Kidney (tissue), 22 donors: ENCODE results near the gene ABHD17A. TPM values are rescaled to one million over a fixed set of nuclear protein-coding genes. Genes with fewer than 3 reads are reported as not detected.
A peak's percentile ranks its signal among the peaks of the same experiment; 100 is the strongest.
"Not testable (repeated sequence)": the region's sequence is repeated elsewhere in the genome, so short reads cannot be mapped to it uniquely, and the experiment has no call there.

Source experiments
- DNase-seq, 5 donors: peaks; one replicate each; pipeline ENCODE4 v3.0.0-alpha.2; 2013 to 2020
- FAIRE-seq: peaks from 2 replicates; lab custom pipeline; 2012; peaks lifted over from hg19 to GRCh38; lab: Jason Lieb, UNC
- H3K27ac ChIP-seq, 2 donors: one replicate each; pipeline ENCODE4 v1.7.0; 2013; ENCODE audit warnings: low read depth in 2 of 2, low read length in 2 of 2, inconsistent platforms in 1 of 2
- H3K27me3 ChIP-seq: one replicate; pipeline ENCODE4 v1.7.1; 2013; ENCODE audit warnings: low read length, inconsistent platforms; ENCODE audit not compliant: control insufficient read depth, insufficient read depth
- H3K36me3 ChIP-seq, 3 donors: one replicate each; pipeline versions ENCODE4 v1.7.0 to v1.7.1; 2013; ENCODE audit warnings: low read length in 3 of 3, control low read depth in 1 of 3, inconsistent platforms in 1 of 3; ENCODE audit not compliant: insufficient read depth in 3 of 3, control insufficient read depth in 2 of 3
- H3K4me1 ChIP-seq, 3 donors: one replicate each; pipeline versions ENCODE4 v1.7.0 to v1.7.1; 2013; ENCODE audit warnings: low read length in 3 of 3, inconsistent platforms in 1 of 3, low read depth in 1 of 3; ENCODE audit not compliant: control insufficient read depth in 2 of 3, insufficient read depth in 2 of 3
- H3K4me3 ChIP-seq, 3 donors: one replicate each; pipeline versions ENCODE4 v1.7.0 to v1.8.1; 2013; ENCODE audit warnings: low read length in 3 of 3, control low read depth in 1 of 3, inconsistent platforms in 1 of 3
- H3K9ac ChIP-seq, 3 donors: one replicate each; pipeline versions ENCODE4 v1.7.0 to v1.7.1; 2013; ENCODE audit warnings: low read length in 3 of 3, control low read depth in 1 of 3, inconsistent platforms in 1 of 3
- H3K9me3 ChIP-seq, 3 donors: one replicate each; pipeline versions ENCODE4 v1.7.0 to v1.7.1; 2013; ENCODE audit warnings: low read length in 3 of 3, control low read depth in 1 of 3, inconsistent platforms in 1 of 3; ENCODE audit not compliant: control insufficient read depth in 2 of 3, insufficient read depth in 1 of 3
- intact Hi-C: fragments of 100-400 bp; cut with DNase I; formaldehyde crosslinking; loops from one replicate; pipeline ENCODE4 v1.11.1; 2022
- long read RNA-seq, 10 donors: library from polyadenylated mRNA in 1 of 10; unstranded in 1 of 10; transcript quantifications; one replicate each; pipeline ENCODE4 v2.0.0 and lab custom pipeline, GENCODE V29; 2021 to 2026
- polyA plus RNA-seq: library from polyadenylated mRNA; stranded (reverse); fragments of 350-450 nt; fragmentation: Illumina TruSeq; extraction: RNeasy Lipid Tissue Mini Kit (QIAGEN cat#74804); gene quantifications from one replicate; pipeline ENCODE4 v1.2.3, GENCODE V29; 2014; ENCODE audit warnings: low read depth, low replicate concordance; ENCODE audit not compliant: insufficient read depth
- total RNA-seq: library from RNA; stranded (reverse); fragmentation: NEBNext Ultra II Directional; extraction: Animal tissue kit (Norgen Biotek cat#: 25700); gene quantifications from one replicate; pipeline ENCODE4 v1.2.1, GENCODE V29; 2021
- TF ChIP-seq, protein P1 (sequence below): IDR thresholded peaks from 3 replicates; pipeline ENCODE4 v1.5.1; 2012; ENCODE audit warnings: mild to moderate bottlenecking, moderate library complexity, borderline replicate concordance; ENCODE audit not compliant: insufficient read depth; ENCODE audit errors: extremely low read depth
- donor health status: control.
- donor health status: control.
- donor health status: control.
- donor health status: control.
- donor health status: control.
- donor health status: DM: yes; HTN: yes; CAD: no.
- donor health status: Normal renal cell carcinoma (clear cell type).

ABHD17A gene
- total RNA-seq (63.8 TPM), polyA plus RNA-seq (65.1 TPM)
- long read RNA-seq, donor 1, transcript ABHD17A-202 (5 exons, 1,757 nt): major isoform, 26 of 35 reads
- long read RNA-seq, donor 1, partial matches to known transcripts: 9 of 35 reads
- long read RNA-seq, donor 1, other reads (novel, unspliced or antisense): 0 of 35 reads
- long read RNA-seq, donor 2, transcript ABHD17A-202 (5 exons, 1,757 nt): major isoform, 30 of 37 reads
- long read RNA-seq, donor 2, partial matches to known transcripts: 7 of 37 reads
- long read RNA-seq, donor 2, other reads (novel, unspliced or antisense): 0 of 37 reads
- long read RNA-seq, donor 3, transcript ABHD17A-202 (5 exons, 1,757 nt): major isoform, 33 of 44 reads
- long read RNA-seq, donor 3, partial matches to known transcripts: 11 of 44 reads
- long read RNA-seq, donor 3, other reads (novel, unspliced or antisense): 0 of 44 reads
- long read RNA-seq, donor 4, transcript ABHD17A-202 (5 exons, 1,757 nt): major isoform, 36 of 42 reads
- long read RNA-seq, donor 4, partial matches to known transcripts: 6 of 42 reads
- long read RNA-seq, donor 4, other reads (novel, unspliced or antisense): 0 of 42 reads
- long read RNA-seq, donor 5, partial matches to known transcripts: 0 of 1 reads
- long read RNA-seq, donor 5, other reads (novel, unspliced or antisense): 0 of 1 reads
- long read RNA-seq, donor 6, transcript ABHD17A-202 (5 exons, 1,757 nt): major isoform, 51 of 74 reads
- long read RNA-seq, donor 6, partial matches to known transcripts: 23 of 74 reads
- long read RNA-seq, donor 6, other reads (novel, unspliced or antisense): 0 of 74 reads
- long read RNA-seq, donor 7, full-length matches to known transcripts: 66 of 138 reads
- long read RNA-seq, donor 7, partial matches to known transcripts: 52 of 138 reads
- long read RNA-seq, donor 7, other reads (novel, unspliced or antisense): 20 of 138 reads
- long read RNA-seq, donor 8, full-length matches to known transcripts: 33 of 52 reads
- long read RNA-seq, donor 8, partial matches to known transcripts: 19 of 52 reads
- long read RNA-seq, donor 8, other reads (novel, unspliced or antisense): 0 of 52 reads
- long read RNA-seq, donor 9, full-length matches to known transcripts: 27 of 27 reads
- long read RNA-seq, donor 9, partial matches to known transcripts: 0 of 27 reads
- long read RNA-seq, donor 9, other reads (novel, unspliced or antisense): 0 of 27 reads
- long read RNA-seq, donor 10, full-length matches to known transcripts: 35 of 41 reads
- long read RNA-seq, donor 10, partial matches to known transcripts: 6 of 41 reads
- long read RNA-seq, donor 10, other reads (novel, unspliced or antisense): 0 of 41 reads

DNA sequence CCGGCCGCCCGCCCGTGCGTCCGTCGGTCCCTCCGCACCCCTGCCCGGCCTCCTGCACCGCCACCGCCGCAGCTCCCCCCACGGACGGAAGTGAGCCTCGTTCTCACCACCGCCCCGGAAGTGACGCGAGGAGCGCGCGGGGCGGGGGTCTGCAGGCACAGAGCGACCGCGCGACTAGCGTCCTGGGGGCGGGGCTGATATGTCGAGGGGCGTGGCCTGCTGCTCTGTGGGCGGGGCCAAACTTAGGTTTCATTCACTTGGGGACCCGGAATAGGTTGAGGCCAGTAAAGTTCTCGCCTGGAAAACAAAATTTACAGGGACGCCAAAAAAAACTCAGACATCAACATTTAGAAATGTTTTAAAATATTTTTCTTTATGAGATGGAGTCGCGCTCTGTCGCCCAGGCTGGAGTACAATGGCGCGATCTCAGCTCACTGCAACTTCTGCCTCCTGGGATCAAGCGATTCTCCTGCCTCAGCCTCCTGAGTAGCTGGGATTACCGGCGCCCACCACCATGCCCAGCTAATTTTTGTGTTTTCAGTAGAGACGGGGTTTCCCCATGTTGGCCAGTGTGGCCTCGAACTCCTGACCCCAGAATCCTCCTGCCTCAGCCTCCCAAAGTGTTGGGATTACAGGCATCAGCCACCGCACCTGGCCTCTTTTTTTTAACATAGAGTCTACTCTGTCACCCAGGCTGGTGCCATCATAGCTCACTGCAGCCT lies at the start of gene ABHD17A:
Gene ABHD17A (minus strand): TSS at position 99 of the 722 bp plus-strand sequence. CDS start 3,930 bp downstream, outside the sequence.
- FAIRE-seq: peak; percentile 90
- intact Hi-C loops: not testable (repeated sequence)

DNA sequence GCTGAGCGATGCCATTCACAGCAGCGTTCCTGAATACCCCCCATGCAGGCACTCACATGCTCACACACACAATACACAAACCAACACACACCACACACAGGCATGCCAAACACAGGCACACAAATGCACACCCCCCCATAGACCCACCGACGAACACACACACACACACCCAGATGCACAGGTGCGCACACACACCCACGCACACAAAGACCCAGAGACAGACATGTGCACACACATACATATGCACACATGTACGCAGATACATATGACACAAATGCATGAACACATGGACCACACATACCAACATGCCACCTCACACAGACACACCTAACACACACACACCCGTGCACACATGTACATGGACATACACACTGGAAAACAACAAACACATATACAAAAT lies 48.6 kb upstream of the ABHD17A start:
- FAIRE-seq: no peak
- Histone ChIP-seq H3K9me3 (no peaks in the 10 kb centered on the region), H3K27me3 (no peaks in the 10 kb centered on the region), H3K4me1 (peaks cover 0 to 7% (median 6%) of the 10 kb centered on the region in 3 donors), H3K36me3 (no peaks in the 10 kb centered on the region), H3K4me3 (no peak overlapping the region), H3K9ac (no peak overlapping the region), H3K27ac (no peak overlapping the region)
- intact Hi-C loops: no loop called here
- no peak for DNase-seq
- TF ChIP-seq, protein P1, sequence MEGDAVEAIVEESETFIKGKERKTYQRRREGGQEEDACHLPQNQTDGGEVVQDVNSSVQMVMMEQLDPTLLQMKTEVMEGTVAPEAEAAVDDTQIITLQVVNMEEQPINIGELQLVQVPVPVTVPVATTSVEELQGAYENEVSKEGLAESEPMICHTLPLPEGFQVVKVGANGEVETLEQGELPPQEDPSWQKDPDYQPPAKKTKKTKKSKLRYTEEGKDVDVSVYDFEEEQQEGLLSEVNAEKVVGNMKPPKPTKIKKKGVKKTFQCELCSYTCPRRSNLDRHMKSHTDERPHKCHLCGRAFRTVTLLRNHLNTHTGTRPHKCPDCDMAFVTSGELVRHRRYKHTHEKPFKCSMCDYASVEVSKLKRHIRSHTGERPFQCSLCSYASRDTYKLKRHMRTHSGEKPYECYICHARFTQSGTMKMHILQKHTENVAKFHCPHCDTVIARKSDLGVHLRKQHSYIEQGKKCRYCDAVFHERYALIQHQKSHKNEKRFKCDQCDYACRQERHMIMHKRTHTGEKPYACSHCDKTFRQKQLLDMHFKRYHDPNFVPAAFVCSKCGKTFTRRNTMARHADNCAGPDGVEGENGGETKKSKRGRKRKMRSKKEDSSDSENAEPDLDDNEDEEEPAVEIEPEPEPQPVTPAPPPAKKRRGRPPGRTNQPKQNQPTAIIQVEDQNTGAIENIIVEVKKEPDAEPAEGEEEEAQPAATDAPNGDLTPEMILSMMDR: no peak

More for the DNA sequence above, at the start of gene ABHD17A:
- Histone ChIP-seq H3K27ac (peak within 1 kb of the TSS; percentile 22 to 38), H3K4me1 (peaks cover 0 to 27% (median 7%) of the 10 kb centered on the region in 3 donors), H3K4me3 (peak within 1 kb of the TSS; percentile 66 to 85 (median 68)), H3K9ac (peak within 1 kb of the TSS; percentile 29 to 90 (median 65))
- H3K27me3 ChIP-seq, H3K9me3 ChIP-seq, H3K36me3 ChIP-seq: not testable (repeated sequence)
- DNase-seq: peak; percentile 94 to 98 (median 97)

- TF ChIP-seq, protein P1: no peak
- no peaks in the 10 kb centered on the region for H3K27me3 ChIP-seq
- intact Hi-C loops: no loop called here
- DNase-seq (peak in 1 of 5 donors; percentile 22), FAIRE-seq (no peak)
- no peak overlapping the region for H3K9ac ChIP-seq
- no peaks in the 10 kb centered on the region for H3K36me3 ChIP-seq
- no peak overlapping the region for H3K4me3 ChIP-seq
- H3K27ac ChIP-seq: no peak overlapping the region
- no peaks in the 10 kb centered on the region for H3K9me3 ChIP-seq
- H3K4me1 ChIP-seq: peaks cover 0 to 7% (median 6%) of the 10 kb centered on the region in 3 donors
Observed at GRCh38 chr19:1933244-1933643, 47.9 kb upstream of the ABHD17A start.
